Liver (tissue), 3 donors: ENCODE results near the gene ZNF532.

Experiments used
- ATF3 ChIP-seq: IDR thresholded peaks from 2 replicates; pipeline ENCODE4 v1.6.1; 2016; ENCODE audit warnings: antibody characterized with exemption
- CTCF ChIP-seq: fragments of 150-350 bp; IDR thresholded peaks from 2 replicates; pipeline ENCODE4 v1.5.1; 2017; ENCODE audit warnings: improper control_type of control experiment, low read depth, low read length; ENCODE audit not compliant: missing input control
- EGR1 ChIP-seq, 2 donors: IDR thresholded peaks; 2 replicates each; pipeline ENCODE4 v1.6.1; 2016 to 2018; ENCODE audit warnings: antibody characterized with exemption in 2 of 2, low read depth in 2 of 2
- GABPA ChIP-seq, 2 donors: IDR thresholded peaks in 1 of 2; conservative IDR thresholded peaks in 1 of 2; 2 replicates each; pipeline ENCODE4 v1.6.1; 2016; ENCODE audit warnings: antibody characterized with exemption in 2 of 2, mild to moderate bottlenecking in 1 of 2, moderate library complexity in 1 of 2
- HNF4A ChIP-seq, 2 donors: conservative IDR thresholded peaks; 2 replicates each; pipeline ENCODE4 v1.6.1; 2016; ENCODE audit warnings: antibody characterized with exemption in 2 of 2, mild to moderate bottlenecking in 2 of 2
- JUND ChIP-seq, 2 donors: IDR thresholded peaks; 2 replicates each; pipeline ENCODE4 v1.6.1; 2016; ENCODE audit warnings: antibody characterized with exemption in 2 of 2
- MAX ChIP-seq: IDR thresholded peaks from 2 replicates; pipeline ENCODE4 v1.6.1; 2016; ENCODE audit warnings: antibody characterized with exemption
- RAD21 ChIP-seq, 2 donors: IDR thresholded peaks; 2 replicates each; pipeline ENCODE4 v1.6.1; 2016; ENCODE audit warnings: antibody characterized with exemption in 2 of 2, mild to moderate bottlenecking in 2 of 2
- RXRA ChIP-seq, 2 donors: IDR thresholded peaks; 2 replicates each; pipeline ENCODE4 v1.6.1; 2017 to 2018; ENCODE audit warnings: antibody characterized with exemption in 2 of 2, mild to moderate bottlenecking in 1 of 2
- SP1 ChIP-seq: IDR thresholded peaks from 2 replicates; pipeline ENCODE4 v1.6.1; 2018; ENCODE audit warnings: antibody characterized with exemption, mild to moderate bottlenecking
- YY1 ChIP-seq: IDR thresholded peaks from 2 replicates; pipeline ENCODE4 v1.6.1; 2016; ENCODE audit warnings: antibody characterized with exemption, mild to moderate bottlenecking
- donor health status: healthy.
- donor health status: healthy.

GRCh38 chr18:58934933-58935577, 70.4 kb downstream of the ZNF532 start:
- no peak for TF ChIP-seq CTCF
- TF ChIP-seq MAX: no peak
- no peak for TF ChIP-seq SP1
- no peak for TF ChIP-seq ATF3
- no peak for TF ChIP-seq HNF4A (conservative IDR thresholded peaks at IDR 0.05)
- TF ChIP-seq EGR1 (IDR thresholded peaks at IDR 0.05; ENCODE audit: low read depth in 2 of 2): no peak
- TF ChIP-seq RAD21 (IDR thresholded peaks at IDR 0.05): no peak
- TF ChIP-seq GABPA (IDR thresholded peaks at IDR 0.05 in 1 of 2, conservative IDR thresholded peaks at IDR 0.05 in 1 of 2): no peak
- TF ChIP-seq RXRA (IDR thresholded peaks at IDR 0.05): no peak
- TF ChIP-seq YY1: no peak
- TF ChIP-seq JUND (IDR thresholded peaks at IDR 0.05): no peak
